Stomach (tissue), 9 donors: ENCODE measurements around the gene CPHXL. TPM values are rescaled to one million over a fixed set of nuclear protein-coding genes. Genes with fewer than 3 reads are reported as not detected.

Experiments
- DNase-seq, 2 donors: peaks; one replicate each; pipeline versions ENCODE4 v3.0.0 to v3.0.0-alpha.2; 2013 to 2019
- H3K27ac ChIP-seq, 5 donors: fragments of 200-600 bp in 4 of 5; sonication (generic) in 4 of 5; one replicate each; pipeline ENCODE4 v1.5.1; 2013 to 2019; ENCODE audit warnings: mild to moderate bottlenecking in 1 of 5, moderate library complexity in 1 of 5
- H3K27me3 ChIP-seq, 3 donors: fragments of 200-600 bp; sonication (generic); one replicate each; pipeline ENCODE4 v1.5.1; 2017 to 2019; ENCODE audit warnings: mixed run types in 1 of 3
- H3K36me3 ChIP-seq, 4 donors: fragments of 200-600 bp; sonication (generic); 1 replicate in 3 of 4; 2 replicates in 1 of 4; pipeline ENCODE4 v1.5.1; 2016 to 2019
- H3K4me1 ChIP-seq, 4 donors: fragments of 200-600 bp; sonication (generic); one replicate each; pipeline ENCODE4 v1.5.1; 2016 to 2019
- H3K4me3 ChIP-seq, 4 donors: fragments of 200-600 bp; sonication (generic) in 3 of 4; one replicate each; pipeline ENCODE4 v1.5.1; 2016 to 2019; ENCODE audit warnings: mild to moderate bottlenecking in 1 of 4
- H3K9me3 ChIP-seq, 4 donors: fragments of 200-600 bp; sonication (generic); one replicate each; pipeline ENCODE4 v1.5.1; 2016 to 2019
- EP300 ChIP-seq: sonication (generic); formaldehyde crosslinking; IDR thresholded peaks from one replicate; pipeline ENCODE4 v1.6.1; 2017; ENCODE audit warnings: antibody characterized with exemption
- POLR2A ChIP-seq, 4 donors: fragments of 450-650 bp; IDR thresholded peaks; one replicate each; pipeline ENCODE4 v1.6.1; 2016; ENCODE audit warnings: antibody characterized with exemption in 4 of 4, control low read depth in 2 of 4, mild to moderate bottlenecking in 1 of 4, moderate library complexity in 1 of 4
- POLR2AphosphoS5 ChIP-seq, 3 donors: sonication (generic); formaldehyde crosslinking; IDR thresholded peaks; one replicate each; pipeline ENCODE4 v1.6.1; 2016; ENCODE audit warnings: antibody characterized with exemption in 3 of 3
- WGBS, 5 donors: extraction: QIAGEN DNeasy Blood & Tissue Kit in 3 of 5; methylation state at CpG; one replicate each; pipeline versions ENCODE4 v1.1.5 to v1.1.7; 2013 to 2018; 5-methylcytosine and 5-hydroxymethylcytosine counted together
- intact Hi-C: fragments of 100-400 bp; cut with DNase I; formaldehyde crosslinking; loops from one replicate; pipeline ENCODE4 v1.15.1; 2023; ENCODE audit warnings: low total_unique reads
- polyA plus RNA-seq, 3 donors: library from polyadenylated mRNA; stranded (reverse); fragments of 200-250 nt; gene quantifications; one replicate each; pipeline ENCODE4 v1.2.3, GENCODE V29; 2013
- total RNA-seq, 5 donors: library from RNA; depleted of rRNA; stranded (reverse); fragments of >200 nt; gene quantifications; one replicate each; pipeline versions ENCODE4 v1.1.0 to v1.2.3, GENCODE V29; 2014 to 2016
- TF ChIP-seq, protein P1 (sequence below), 7 experiments: fragments of 450-650 bp in 4 of 7; fragments of 200-600 bp in 3 of 7; sonication (generic) in 3 of 7; IDR thresholded peaks; one replicate each; pipeline ENCODE4 v1.5.1; 2016 to 2019; ENCODE audit warnings: antibody characterized with exemption in 7 of 7, control low read depth in 2 of 7, mild to moderate bottlenecking in 1 of 7
- donor health status: healthy with polysubstance abuse.
- donor health status: Bipolar disorder and iron deficiency.
- donor health status: healthy.

CPHXL gene
- total and polyA plus RNA-seq, 8 donors: not detected

DNA sequence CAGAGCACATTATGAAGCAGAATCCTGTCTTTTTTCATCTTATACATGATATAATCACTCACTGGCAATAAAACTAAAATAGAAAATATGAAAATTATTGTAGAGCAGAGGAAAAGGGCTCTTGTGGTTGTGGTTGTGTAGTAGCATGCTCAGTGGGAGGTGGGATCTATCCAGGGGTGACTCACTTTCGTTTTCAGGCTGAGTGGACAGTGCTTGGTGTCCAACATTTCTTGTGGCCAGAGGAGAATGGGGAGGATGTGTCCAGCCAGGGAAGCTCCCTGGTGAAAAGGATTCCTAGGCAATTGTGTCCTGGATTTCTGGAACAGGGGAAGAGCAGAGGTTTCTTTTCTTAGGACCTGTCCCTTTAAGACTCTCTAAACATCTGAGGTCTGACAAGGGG lies 31.9 kb upstream of the CPHXL start:
- no peaks in the 10 kb centered on the region for H3K9me3 ChIP-seq
- no peak overlapping the region for H3K27ac ChIP-seq
- no peaks in the 10 kb centered on the region for H3K36me3 ChIP-seq
- 42 to 56% (median 43%) methylated on average over 1 of the region's 1 CpG for WGBS, 5 donors
- H3K4me1 ChIP-seq: peaks cover 0 to 14% (median 13%) of the 10 kb centered on the region in 4 donors
- intact Hi-C loops: no loop called here
- DNase-seq: no peak
- TF ChIP-seq POLR2A (IDR thresholded peaks at IDR 0.05) (no peak), POLR2AphosphoS5 (IDR thresholded peaks at IDR 0.05) (no peak), EP300 (no peak)
- TF ChIP-seq, protein P1, sequence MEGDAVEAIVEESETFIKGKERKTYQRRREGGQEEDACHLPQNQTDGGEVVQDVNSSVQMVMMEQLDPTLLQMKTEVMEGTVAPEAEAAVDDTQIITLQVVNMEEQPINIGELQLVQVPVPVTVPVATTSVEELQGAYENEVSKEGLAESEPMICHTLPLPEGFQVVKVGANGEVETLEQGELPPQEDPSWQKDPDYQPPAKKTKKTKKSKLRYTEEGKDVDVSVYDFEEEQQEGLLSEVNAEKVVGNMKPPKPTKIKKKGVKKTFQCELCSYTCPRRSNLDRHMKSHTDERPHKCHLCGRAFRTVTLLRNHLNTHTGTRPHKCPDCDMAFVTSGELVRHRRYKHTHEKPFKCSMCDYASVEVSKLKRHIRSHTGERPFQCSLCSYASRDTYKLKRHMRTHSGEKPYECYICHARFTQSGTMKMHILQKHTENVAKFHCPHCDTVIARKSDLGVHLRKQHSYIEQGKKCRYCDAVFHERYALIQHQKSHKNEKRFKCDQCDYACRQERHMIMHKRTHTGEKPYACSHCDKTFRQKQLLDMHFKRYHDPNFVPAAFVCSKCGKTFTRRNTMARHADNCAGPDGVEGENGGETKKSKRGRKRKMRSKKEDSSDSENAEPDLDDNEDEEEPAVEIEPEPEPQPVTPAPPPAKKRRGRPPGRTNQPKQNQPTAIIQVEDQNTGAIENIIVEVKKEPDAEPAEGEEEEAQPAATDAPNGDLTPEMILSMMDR (IDR thresholded peaks at IDR 0.05): no peak
- H3K27me3 ChIP-seq: no peaks in the 10 kb centered on the region
- H3K4me3 ChIP-seq: no peak overlapping the region

DNA sequence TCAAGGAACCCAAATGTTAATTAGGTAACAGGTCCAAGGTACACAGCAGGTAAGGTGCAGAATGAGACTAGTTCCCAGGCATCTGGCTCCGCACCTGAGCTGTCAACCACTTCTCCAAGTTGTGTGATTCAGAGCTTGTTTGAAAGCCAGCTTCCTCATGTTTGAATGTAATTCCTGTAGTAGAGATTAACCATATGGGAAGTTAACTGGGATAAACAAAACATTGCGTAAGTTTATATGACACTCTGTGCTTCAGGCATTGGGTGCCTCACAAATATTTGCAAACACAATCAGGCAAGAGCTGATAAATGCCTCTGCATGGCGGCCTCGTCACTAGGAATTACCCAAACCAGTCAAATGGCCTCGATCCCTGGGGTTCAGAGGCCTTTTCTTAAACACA lies 27.9 kb upstream of the CPHXL start:
- WGBS, 5 donors: 17 to 36% (median 27%) methylated on average over 5 of the region's 5 CpGs
- H3K27me3 ChIP-seq: no peaks in the 10 kb centered on the region
- peak; percentile 41 to 75 for DNase-seq
- H3K9me3 ChIP-seq: no peaks in the 10 kb centered on the region
- TF ChIP-seq, protein P1 (IDR thresholded peaks at IDR 0.05): no peak
- TF ChIP-seq EP300 (no peak), POLR2AphosphoS5 (IDR thresholded peaks at IDR 0.05) (peak in 2 of 3 donors; percentile 61 to 83)
- no peaks in the 10 kb centered on the region for H3K36me3 ChIP-seq
- peaks cover 0 to 19% (median 16%) of the 10 kb centered on the region in 4 donors for H3K4me1 ChIP-seq
- intact Hi-C loops: no loop called here
- H3K4me3 ChIP-seq: no peak overlapping the region
- H3K27ac ChIP-seq: peak overlapping the region in 1 of 5 donors; percentile 49

DNA sequence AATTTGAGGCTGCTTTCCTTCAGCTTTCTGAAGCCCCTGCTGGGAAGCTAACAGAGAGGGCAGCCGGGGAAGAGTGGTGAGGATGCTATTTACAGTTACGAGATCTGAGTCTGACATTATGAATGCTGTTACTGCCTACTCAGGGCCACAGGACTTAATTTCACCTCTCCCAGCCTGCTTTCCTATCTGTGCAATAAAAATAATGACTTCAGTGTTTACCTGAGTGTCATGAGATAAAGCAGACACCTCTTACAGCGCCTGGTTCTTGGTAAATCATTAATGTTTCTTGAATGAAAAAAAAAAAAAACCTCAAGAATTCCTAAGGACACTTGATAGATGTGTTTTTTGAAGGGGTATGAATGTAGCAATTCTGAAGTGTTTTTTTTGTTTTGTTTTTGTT lies 24.2 kb upstream of the CPHXL start:
- Histone ChIP-seq H3K4me3 (no peak overlapping the region), H3K4me1 (peaks cover 0 to 19% (median 16%) of the 10 kb centered on the region in 4 donors), H3K36me3 (no peaks in the 10 kb centered on the region), H3K27ac (no peak overlapping the region), H3K9me3 (no peaks in the 10 kb centered on the region), H3K27me3 (no peaks in the 10 kb centered on the region)
- no peak for TF ChIP-seq EP300
- TF ChIP-seq, protein P1 (IDR thresholded peaks at IDR 0.05): no peak
- TF ChIP-seq POLR2A (IDR thresholded peaks at IDR 0.05): no peak
- no peak for TF ChIP-seq POLR2AphosphoS5 (IDR thresholded peaks at IDR 0.05)
- peak in 1 of 2 donors; percentile 38 for DNase-seq
- 29 to 54% (median 34%) methylated on average over 3 of the region's 3 CpGs for WGBS, 5 donors
- intact Hi-C loops: no loop called here

- no peak overlapping the region for H3K4me3 ChIP-seq
- DNase-seq: no peak
- peaks cover 0 to 7% (median 2%) of the 10 kb centered on the region in 4 donors for H3K4me1 ChIP-seq
- H3K27me3 ChIP-seq: no peaks in the 10 kb centered on the region
- peaks cover 0 to 11% (median 3%) of the 10 kb centered on the region in 4 donors for H3K9me3 ChIP-seq
- 79 to 88% (median 86%) methylated on average over 3 of the region's 3 CpGs for WGBS, 5 donors
- H3K27ac ChIP-seq: no peak overlapping the region
- intact Hi-C loops: no loop called here
- TF ChIP-seq POLR2AphosphoS5 (IDR thresholded peaks at IDR 0.05): no peak
- no peak for TF ChIP-seq EP300
- TF ChIP-seq, protein P1 (IDR thresholded peaks at IDR 0.05): no peak
- H3K36me3 ChIP-seq: no peaks in the 10 kb centered on the region
Measured at GRCh38 chr16:75746359-75746758, 20.1 kb upstream of the CPHXL start.
